A549 treated with GW870086 at 1 μM for 4 hours (cell line): ENCODE data around the gene TBP. TPM values are rescaled to one million over a fixed set of nuclear protein-coding genes. Genes with fewer than 3 reads are reported as not detected.

ENCODE experiments used
- total RNA-seq: library from RNA; stranded (reverse); fragments of 200-300 nt; extraction: Qiagen RNA extraction; gene quantifications from 5 replicates; pipeline ENCODE4 v1.2.3, GENCODE V29; 2022; ENCODE audit warnings: low read depth

Gene TBP
- 12.7 to 17.7 TPM (median 15.2 TPM) in 5 replicates for total RNA-seq

GRCh38 chr6:170554013-170554795 lies at the start of gene TBP:
TBP (plus strand) TSS chr6:170554369; CDS start chr6:170557030, 2,661 bp downstream.

GRCh38 chr6:170552765-170553533 lies 1.2 kb upstream of the TBP start, which contains the start of gene PSMB1:
PSMB1 (minus strand) TSS chr6:170553307; CDS start chr6:170553242, 65 bp downstream.

GRCh38 chr6:170584181-170584953 lies 30.2 kb downstream of the TBP start, which contains the start of gene PDCD2:
PDCD2 (minus strand) TSS chr6:170584637; CDS start chr6:170584581, 56 bp downstream.

Other genes starting within 250 kb of the TBP start
- 8.8 to 11.0 TPM (median 10.1 TPM) in 5 replicates for gene FAM120B, start 247.6 kb upstream of the TBP start, total RNA-seq
- gene PSMB1, start 1.1 kb upstream of the TBP start, total RNA-seq: 237 to 259 TPM (median 252 TPM) in 5 replicates
- gene PDCD2, start 30.3 kb downstream of the TBP start, total RNA-seq: 48.4 to 61.8 TPM (median 52.0 TPM) in 5 replicates